GM19468 (cell line): ENCODE results near the gene VSTM1.
"Not testable (repeated sequence)": the region's sequence is repeated elsewhere in the genome, so short reads cannot be mapped to it uniquely, and the experiment has no call there.

Source experiments
- ATAC-seq: cut with Tn5 transposase; IDR thresholded peaks from one replicate; pipeline ENCODE4 v1.9.1; 2021; ENCODE audit warnings: mild to moderate bottlenecking, moderate library complexity, moderate number of reproducible peaks; ENCODE audit not compliant: unreplicated experiment; ENCODE audit errors: extremely low read depth

VSTM1 gene, protein sequence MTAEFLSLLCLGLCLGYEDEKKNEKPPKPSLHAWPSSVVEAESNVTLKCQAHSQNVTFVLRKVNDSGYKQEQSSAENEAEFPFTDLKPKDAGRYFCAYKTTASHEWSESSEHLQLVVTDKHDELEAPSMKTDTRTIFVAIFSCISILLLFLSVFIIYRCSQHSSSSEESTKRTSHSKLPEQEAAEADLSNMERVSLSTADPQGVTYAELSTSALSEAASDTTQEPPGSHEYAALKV

DNA sequence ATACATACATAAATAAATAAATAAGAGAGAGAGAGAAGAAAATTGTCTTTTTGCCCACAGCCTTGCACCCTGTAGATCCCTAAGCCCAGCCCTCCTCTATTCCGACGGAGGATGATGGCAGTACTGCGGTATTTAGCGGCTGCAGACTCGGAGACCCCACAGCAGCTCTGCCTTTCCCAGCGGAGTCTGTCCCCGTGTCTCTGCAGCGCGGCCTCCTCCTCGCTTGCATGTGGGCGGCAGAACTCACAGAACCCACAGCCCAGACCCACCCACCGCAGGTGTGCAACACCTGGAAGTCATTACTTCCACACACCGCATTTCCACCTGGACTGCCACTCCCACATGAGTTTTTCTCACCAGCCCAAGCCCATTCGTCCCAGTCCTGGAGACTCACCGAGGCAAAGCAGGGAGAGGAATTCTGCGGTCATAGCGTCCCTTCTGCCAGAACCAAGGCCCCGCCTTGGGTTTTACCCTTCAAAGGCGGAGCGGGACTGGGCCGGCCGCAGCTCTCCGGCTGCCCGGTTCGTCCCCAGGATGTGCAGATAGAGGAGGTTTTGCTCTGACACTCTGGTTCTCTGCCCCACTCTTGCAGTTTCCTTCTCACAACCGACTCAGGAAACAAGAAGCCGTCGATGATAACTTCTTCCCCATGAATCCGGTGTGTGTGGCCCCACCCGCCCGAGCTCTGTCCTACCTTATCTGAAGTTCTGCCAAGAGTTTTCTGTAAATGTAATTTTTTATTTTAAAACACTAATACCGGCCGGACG is at the start of gene VSTM1:
TSS of gene VSTM1 (minus strand) at position 548 of the 767 bp plus-strand sequence. CDS start at position 428, 120 bp downstream.
- no peak for ATAC-seq

DNA sequence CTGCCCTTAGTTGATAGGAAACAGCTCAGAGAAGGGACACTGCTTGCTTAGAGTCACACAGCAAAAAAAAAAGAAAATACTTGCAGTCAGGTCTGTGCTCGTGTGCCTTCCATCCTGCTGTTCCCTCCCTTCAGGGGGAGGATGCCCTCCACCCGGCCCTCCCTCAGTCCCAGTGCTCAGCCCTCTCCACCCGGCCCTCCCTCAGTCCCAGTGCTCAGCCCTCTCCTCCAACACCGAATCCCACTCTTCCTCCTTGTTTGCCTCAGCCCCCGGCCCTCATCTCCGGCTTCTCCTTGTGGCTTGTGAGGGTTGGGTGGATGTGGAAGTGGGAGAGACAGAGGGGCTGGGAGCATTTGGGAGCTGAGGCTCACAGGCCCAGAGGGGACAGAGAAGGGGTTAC is 46.0 kb upstream of the VSTM1 start:
- ATAC-seq = no peak

DNA sequence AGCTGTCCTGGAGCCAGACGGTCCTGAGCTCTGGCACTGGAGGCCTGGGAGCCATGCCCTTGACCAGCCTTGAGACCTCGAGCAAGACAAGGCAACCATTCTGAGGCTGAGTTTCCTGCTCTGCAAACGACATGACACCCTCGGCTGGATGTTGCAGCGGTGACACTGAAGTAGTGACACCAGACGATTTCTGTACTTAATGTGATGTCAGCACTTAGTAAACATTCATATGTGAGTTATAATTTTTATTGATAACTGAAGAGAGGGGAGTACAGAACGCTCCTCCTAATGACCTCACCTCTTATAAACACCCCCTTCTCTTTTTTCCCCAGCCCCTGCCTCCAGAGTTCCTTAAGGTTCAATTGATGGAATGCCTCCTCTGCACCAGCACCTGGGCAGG is 44.8 kb upstream of the VSTM1 start:
- no peak for ATAC-seq

DNA sequence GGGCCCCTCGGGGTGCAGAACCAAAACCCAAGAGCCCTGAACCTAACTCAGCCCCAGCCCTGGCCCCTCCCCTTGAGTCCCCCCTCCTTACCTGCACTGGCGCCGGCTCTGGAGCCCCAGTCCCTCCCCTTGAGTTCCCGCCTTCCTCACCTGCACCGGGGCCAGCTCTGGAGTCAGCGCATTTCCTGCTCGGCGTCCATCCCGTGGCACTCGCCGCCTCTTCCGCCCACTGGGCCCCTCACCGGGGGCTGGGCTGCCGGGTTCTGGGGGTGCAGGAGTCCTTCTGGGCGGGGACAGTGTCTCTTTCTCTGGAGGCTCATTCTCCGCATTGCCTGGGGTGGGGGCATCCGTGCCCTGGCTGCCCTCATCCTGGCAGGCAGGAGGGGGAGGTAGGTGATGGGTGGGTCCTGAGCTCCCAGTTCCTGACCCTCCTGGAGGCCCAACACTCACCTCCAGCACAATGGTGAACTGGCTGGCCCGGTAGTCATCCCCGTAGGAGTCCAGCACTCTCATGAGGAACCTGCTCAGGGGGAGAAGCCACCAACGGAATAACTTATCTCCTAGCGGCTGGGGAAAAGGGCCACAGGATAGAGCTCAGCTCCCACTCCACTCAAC is 44.3 kb upstream of the VSTM1 start:
- ATAC-seq = no peak

DNA sequence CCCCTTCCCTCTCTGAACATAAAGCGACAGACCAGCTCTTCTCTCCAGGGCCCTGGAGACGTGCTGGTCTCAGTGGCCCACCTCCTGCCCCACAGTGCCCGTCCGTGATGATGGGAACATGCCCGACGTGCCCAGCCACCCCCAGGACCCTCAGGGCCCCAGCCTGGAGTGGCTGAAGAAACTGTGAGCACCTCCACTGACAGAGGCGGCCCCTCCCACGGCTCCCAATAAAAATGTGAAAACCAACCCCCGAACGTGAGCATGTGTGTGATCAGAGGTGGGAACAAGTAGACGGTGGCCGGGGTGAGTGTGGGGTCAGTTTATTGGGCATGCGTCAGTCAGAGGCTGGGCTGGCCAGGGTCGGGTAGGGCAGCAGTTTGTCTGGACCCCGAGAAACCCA is 43.0 kb upstream of the VSTM1 start:
- ATAC-seq = no peak

DNA sequence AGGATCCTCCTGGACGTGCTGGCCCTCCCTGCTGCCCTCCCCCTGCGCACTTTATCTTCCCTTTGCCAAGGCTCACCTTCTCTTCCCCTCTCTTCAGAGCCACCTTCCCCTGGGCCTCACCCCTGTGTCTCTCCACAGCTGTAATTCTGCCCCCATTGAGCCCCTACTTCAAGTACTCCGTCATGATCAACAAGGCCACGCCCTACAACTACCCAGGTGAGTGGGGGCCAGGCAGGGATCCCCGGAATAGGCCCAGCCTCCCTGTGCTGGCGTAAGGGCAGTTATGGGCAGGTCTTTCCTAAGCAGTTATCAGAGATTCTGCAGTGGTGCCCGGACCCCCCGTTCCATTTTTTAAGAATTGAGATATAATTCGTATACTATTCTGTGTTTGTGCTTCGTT is 42.1 kb upstream of the VSTM1 start:
- no peak for ATAC-seq

DNA sequence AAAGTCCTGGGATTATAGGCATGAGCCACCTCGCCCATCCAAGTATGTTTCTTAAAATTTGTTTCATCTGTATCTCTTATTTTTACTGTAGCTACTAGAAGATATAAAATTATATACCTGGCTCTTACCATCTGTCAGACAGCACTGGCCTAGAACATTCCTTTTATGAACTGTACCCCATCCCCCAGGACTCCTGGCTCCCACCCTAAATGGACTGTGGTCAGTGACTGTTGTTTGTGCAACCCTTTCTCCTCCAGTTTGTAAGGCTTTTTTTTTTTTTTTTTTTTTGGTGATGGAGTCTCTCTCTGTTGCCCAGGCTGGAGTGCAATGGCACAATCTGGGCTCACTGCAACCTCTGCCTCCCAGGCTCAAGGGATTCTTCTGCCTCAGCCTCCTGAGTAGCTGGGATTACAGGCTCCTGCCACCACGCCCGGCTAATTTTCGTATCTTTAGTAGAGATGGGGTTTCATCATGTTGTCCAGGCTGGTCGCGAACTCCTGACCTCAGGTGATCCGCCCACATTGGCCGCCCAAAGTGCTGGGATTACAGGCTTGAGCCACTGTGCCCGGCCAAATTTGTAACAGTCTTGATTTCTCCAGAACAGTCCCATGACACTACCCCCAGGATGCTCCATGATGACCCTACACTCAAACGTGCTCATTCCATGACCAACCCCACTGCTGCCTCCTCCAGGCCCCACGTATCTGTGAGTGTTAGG is 41.5 kb upstream of the VSTM1 start:
- ATAC-seq = no peak

DNA sequence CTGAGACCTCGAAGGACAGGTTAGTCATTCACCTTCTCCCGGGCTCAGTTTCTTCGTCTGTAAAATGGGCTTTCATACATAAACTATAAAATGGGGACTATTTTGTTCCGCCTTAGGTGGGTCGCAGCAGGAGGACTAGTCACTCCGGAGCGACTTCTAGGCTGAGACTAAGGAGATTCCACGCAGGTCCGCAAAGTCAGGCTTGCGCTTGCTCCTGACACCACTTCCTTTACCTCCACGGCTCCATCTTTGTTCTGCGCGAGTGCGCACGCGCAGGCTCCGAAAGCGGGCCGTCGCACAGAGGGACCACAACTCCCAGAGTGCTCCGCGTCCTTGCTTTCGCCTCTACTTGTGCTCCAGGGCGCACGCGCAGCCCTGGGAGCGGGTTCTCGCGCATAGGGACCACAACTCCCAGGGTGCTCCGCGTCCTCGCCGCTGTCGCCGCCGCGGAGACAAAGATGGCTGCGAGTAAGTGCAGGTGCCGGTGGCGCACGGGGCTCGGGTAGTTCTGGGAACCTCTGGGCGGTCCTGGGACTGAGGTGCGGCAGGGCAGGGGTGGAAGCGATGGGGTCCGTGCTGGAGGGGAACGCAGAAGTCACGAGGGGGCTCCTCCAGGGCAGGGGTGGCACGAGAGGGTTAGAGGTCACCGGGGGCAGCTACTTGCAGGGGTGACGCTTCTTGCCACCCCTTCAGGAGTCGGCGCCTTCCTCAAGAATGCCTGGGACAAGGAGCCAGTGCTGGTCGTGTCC is 38.9 kb upstream of the VSTM1 start, which contains the start of gene NDUFA3:
TSS of gene NDUFA3 (plus strand) at position 435 of the 749 bp plus-strand sequence. CDS start at position 459, 24 bp downstream.
- ATAC-seq = peak; percentile 91

DNA sequence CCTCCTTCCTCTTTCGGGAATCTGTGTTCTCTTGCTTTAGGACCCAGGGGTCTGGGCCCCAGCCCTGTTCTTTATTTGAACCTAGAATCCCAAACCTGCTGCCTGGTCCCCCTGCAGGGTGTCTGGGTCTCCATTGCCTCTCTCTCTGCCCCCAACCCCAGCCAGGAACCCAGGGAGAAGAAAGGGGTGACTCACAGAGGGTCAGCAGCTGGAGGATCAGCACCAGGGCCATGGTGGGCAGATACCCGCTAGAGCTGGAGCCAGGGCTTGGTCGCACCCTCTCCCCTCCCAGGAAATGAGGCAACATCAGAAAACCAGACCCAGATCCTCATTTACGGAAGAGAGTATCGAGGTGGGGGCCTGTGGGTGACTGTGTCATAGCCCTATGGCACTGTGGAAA is 36.9 kb upstream of the VSTM1 start, which contains the start of gene OSCAR:
TSS of gene OSCAR (minus strand) at position 243 of the 400 bp plus-strand sequence. CDS start at position 232, 11 bp downstream.
- ATAC-seq = no peak

DNA sequence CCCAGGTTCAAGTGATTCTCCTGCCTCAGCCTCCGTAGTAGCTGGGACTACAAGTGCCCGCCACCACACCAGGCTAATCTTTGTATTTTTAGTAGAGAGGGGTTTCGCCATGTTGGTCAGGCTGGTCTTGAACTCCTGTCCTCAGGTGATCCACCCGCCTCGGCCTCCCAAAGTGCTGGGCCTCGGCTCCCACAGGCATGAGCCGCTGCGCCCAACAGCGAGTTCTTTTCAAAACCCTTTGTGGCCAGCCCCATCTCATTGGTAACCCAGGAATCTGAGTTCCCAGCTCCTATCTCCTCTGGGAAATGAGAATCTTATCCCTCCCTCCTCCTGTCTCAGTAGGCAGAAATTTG is 36.2 kb upstream of the VSTM1 start:
- not testable (repeated sequence) for ATAC-seq

DNA sequence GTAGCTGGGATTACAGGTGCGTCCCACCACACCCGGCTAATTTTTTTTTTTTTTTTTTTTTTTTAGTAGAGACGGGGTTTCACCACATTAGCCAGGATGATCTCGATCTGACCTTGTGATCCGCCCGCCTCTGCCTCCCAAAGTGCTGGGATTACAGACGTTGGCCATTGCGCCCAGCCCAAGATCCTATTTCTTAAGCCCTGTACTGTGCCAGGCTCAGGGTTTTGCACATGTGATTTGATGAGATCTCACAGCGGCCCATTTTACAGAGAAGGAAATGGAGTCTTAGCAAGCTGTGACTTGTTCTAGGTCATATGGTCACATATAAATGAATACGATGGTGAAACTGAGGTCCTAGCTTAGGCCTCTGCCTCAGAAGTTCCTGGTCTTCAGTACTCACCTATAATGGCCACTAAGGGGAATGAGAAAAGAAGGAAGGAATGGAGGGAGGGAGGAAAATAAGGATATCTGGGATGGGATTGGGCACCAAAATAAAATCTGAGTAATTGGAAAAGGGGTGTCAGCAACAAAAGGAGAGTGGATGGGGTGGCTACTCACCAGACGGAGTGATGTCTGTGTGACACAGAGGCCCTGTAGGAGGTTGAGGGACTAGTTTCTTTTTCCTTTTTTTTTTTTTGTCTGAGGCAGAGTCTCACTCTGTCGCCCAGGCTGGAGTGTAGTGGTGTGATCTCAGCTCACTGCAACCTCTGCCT is 35.6 kb upstream of the VSTM1 start:
- no peak for ATAC-seq

DNA sequence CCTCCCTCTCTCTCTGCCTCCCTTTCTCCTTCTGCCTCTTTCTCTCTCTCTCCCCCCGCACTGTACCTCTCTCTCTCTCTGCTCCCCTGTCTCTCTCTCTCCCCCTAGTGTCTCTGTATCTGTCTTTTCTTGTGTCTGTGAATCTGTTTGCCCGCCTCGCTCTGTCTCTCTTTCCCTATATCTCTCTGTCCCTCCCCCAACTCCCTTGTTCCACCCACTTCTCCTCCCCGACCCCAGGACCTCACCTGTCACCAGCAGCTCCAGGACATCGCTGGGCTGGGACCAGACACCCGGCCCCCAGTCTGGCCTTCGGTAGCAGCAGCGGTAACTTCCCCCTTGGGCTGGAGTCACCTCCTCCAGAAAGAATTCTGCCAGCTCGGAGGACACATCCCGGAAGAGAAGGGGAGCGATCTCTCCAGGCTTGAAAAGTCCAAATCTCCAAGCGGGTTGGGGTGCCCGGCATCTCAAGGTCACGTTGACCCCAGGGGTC is 33.0 kb upstream of the VSTM1 start:
- no peak for ATAC-seq

DNA sequence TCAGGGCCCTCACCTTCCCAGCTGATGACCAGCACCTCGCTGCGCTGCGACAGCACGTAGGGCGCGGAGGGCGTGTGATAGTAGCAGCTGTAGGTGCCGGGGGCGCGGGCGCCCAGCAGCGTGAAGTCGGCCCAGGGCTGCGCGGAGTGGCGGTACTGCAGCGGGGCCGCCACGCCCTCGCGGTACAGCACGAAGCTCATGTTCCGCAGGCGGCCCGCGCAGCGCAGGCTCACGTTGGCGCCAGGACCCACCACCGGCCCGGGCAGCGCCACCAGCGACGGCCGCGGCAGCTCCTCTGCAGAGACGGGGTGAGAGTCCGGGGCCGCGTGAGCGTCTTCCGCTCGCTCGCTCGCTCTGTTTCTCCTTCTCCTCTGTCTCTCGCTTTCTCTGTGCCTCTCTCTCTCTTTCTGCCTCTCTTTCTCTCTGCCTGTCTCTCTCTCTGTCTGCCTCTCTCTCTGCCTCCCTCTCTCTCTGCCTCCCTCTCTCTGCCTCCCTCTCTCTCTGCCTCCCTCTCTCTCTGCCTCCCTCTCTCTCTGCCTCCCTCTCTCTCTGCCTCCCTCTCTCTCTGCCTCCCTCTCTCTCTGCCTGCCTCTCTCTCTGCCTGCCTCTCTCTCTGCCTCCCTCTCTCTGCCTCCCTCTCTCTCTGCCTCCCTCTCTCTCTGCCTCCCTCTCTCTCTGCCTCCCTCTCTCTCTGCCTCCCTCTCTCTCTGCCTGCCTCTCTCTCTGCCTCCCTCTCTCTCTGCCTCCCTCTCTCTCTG is 32.3 kb upstream of the VSTM1 start:
- not testable (repeated sequence) for ATAC-seq

DNA sequence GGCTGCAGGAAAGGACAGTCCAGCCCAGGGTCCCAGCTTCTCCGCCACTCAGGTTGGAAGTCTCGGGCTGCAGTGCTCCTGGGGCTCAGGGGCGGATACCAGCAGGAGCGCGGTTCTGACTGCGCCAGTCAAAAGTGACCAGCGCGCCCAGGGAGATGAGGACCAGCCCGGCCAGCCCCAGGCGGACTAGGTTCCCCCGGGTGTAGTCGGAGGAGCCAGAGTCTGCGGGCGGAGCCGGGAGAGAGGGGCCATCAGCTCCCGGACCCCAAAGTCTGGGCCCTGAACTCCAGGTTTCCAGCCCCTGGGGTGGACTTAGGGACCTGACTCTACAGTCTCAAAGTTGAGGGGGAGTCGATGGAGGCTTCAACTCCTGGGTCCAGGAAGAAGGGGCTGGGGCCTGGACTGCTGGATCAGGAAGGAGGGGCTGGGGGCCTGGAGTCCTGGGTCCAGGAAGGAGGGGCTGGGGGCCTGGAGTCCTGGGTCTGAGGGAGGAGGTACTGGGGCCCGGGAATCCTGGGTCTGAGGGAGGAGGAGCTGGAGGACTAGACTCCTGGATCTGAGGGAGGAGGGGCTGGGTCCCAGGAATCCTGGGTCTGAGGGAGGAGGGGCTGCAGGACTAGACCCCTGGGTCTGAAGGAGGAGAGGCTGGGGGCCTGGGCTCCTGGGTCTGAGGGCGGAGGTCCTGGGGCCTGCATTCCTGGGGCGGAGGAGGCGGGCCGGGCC is 31.6 kb upstream of the VSTM1 start:
- no peak for ATAC-seq

DNA sequence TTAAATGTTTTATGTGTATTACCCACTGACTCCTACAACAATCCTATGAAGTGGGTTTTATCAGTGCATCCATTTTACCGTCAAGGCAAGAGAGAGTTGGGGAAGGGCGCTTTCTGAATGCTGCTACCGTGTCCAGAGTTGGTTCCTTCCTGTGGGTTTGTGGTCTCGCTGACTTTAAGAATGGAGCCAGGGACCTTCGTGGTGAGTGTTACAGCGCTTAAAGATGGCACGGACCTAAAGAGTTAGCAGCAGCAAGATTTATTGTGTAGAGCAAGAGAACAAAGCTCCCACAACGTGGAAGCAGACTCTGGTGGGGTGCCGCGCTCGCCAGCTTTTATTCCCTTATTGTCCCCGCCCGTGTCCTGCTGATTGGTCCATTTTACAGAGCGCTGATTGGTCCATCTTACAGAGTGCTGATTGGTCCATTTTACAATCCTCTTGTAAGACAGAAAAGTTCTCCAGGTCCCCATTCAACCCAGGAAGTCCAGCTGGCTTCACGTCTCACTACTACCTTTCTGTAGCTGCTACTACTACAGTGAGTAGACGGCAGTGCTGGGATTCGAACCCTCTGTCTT is 30.8 kb upstream of the VSTM1 start:
- ATAC-seq = no peak

DNA sequence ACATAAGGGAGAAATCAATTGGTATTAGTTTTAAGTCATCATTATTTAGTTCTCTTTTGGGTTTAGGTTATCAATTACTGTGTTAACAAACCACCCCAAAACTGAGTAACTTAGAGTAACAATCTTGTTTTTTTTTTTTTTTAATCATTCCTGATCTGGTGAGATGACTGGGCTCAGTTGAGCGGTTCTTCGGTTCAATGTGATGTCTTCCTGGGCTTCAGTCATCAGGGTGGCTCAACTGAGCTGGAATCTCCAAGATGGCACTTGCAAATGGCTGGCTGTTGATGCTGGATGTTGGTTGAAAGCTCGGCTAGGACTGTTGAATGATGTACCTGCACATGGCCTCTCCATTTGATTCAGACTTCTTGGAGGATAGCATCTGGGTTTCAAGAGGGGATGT is 20.7 kb upstream of the VSTM1 start:
- no peak for ATAC-seq

DNA sequence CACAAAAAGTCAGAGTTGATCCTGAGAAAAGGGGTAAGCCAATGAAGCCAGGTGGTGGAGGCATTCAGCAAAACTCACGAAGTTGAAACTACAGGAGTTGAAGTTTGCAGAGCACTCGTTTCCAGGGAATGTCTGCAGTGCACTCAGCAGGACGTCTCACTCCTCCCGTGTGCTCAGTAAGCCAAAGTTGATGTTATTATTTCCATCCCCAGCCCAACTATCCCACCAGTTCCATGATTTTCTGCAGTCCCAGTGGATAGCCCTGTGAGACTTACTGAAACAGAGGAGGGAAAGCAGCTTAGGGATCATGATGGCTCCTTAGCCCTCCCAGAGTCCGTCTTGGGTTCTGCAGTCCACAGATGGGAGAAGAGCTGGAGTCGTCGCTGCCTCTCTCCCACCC is 17.3 kb upstream of the VSTM1 start, which contains the start of gene TARM1:
TSS of gene TARM1 (minus strand) at position 334 of the 400 bp plus-strand sequence. CDS start at position 309, 25 bp downstream.
- no peak for ATAC-seq
